Endodermal cell (in vitro differentiated cells): ENCODE results near the gene PRKCE. TPM values are rescaled to one million over a fixed set of nuclear protein-coding genes. Genes with fewer than 3 reads are reported as not detected.

Experiments used
- DNase-seq: peaks from one replicate; pipeline ENCODE4 v3.0.0-alpha.2; 2017
- H3K27ac ChIP-seq: 2 replicates; pipeline ENCODE4 v1.5.1; 2013; ENCODE audit warnings: mild to moderate bottlenecking, low read depth, low read length, moderate library complexity
- H3K27me3 ChIP-seq: 2 replicates; pipeline ENCODE4 v1.6.1; 2013; ENCODE audit warnings: mild to moderate bottlenecking, low read length, moderate library complexity; ENCODE audit not compliant: insufficient read depth, control insufficient read depth, poor library complexity, severe bottlenecking
- H3K36me3 ChIP-seq: 2 replicates; pipeline ENCODE4 v1.7.0; 2013; ENCODE audit warnings: mild to moderate bottlenecking, low read length, moderate library complexity; ENCODE audit not compliant: control insufficient read depth, insufficient read depth
- H3K4me1 ChIP-seq: one replicate; pipeline ENCODE4 v1.7.0; 2013; ENCODE audit warnings: low read length; ENCODE audit not compliant: control insufficient read depth, insufficient read depth
- H3K4me3 ChIP-seq: 2 replicates; pipeline ENCODE4 v1.5.1; 2013; ENCODE audit warnings: mild to moderate bottlenecking, low read length, moderate library complexity
- H3K9ac ChIP-seq: 2 replicates; pipeline ENCODE4 v1.6.1; 2013; ENCODE audit warnings: mild to moderate bottlenecking, low read length, moderate library complexity; ENCODE audit not compliant: poor library complexity, severe bottlenecking; ENCODE audit errors: extremely low read depth
- H3K9me3 ChIP-seq: 2 replicates; pipeline ENCODE4 v1.6.1; 2013; ENCODE audit warnings: mild to moderate bottlenecking, low read length, moderate library complexity; ENCODE audit not compliant: control insufficient read depth
- H3K27ac Mint-ChIP-seq: 2 replicates; pipeline ENCODE4 v1.8.0; 2020; ENCODE audit warnings: mixed read lengths
- H3K27me3 Mint-ChIP-seq: 2 replicates; pipeline ENCODE4 v1.8.0; 2021; ENCODE audit warnings: mild to moderate bottlenecking, mixed read lengths; ENCODE audit not compliant: insufficient read depth
- H3K36me3 Mint-ChIP-seq: 2 replicates; pipeline ENCODE4 v1.8.0; 2020; ENCODE audit warnings: low read depth, mixed read lengths
- H3K4me1 Mint-ChIP-seq: 2 replicates; pipeline ENCODE4 v1.8.0; 2020; ENCODE audit warnings: mixed read lengths
- H3K4me3 Mint-ChIP-seq: 2 replicates; pipeline ENCODE4 v1.8.0; 2020; ENCODE audit warnings: mild to moderate bottlenecking, moderate library complexity, mixed read lengths
- H3K9me3 Mint-ChIP-seq: 2 replicates; pipeline ENCODE4 v1.8.0; 2020; ENCODE audit warnings: mild to moderate bottlenecking, mixed read lengths
- CTCF ChIP-seq: fragments of 200-600 bp; sonication (generic); conservative IDR thresholded peaks from 2 replicates; pipeline ENCODE4 v1.5.0; 2021; ENCODE audit warnings: antibody characterized with exemption, mild to moderate bottlenecking
- WGBS, 2 experiments: methylation state at CpG; one replicate each; pipeline versions ENCODE4 v1.1.5 to v1.1.7; 2013; ENCODE audit warnings: missing lambda C conversion rate in 2 of 2, mixed read lengths in 1 of 2; ENCODE audit not compliant: insufficient coverage in 1 of 2, insufficient read length in 1 of 2; 5-methylcytosine and 5-hydroxymethylcytosine counted together
- total RNA-seq, 2 donors: library from RNA; stranded (reverse); fragmentation: NEBNext Ultra II Directional in 1 of 2; extraction: Animal tissue kit (Norgen Biotek cat#: 25700) in 1 of 2; gene quantifications; 2 replicates in 1 of 2; 3 replicates in 1 of 2; pipeline ENCODE4 v1.2.1, GENCODE V29; 2021

Gene PRKCE
- total RNA-seq, 2 donors from 2014 or later, result 1.4 to 1.7 TPM

GRCh38 chr2:45850558-45850957, 199.1 kb downstream of the PRKCE start:
- no peak overlapping the region for H3K4me3 Mint-ChIP-seq
- no peaks in the 10 kb centered on the region for H3K4me1 Mint-ChIP-seq
- WGBS, 2 experiments, result 86 to 100% methylated on average over 1 to 2 of the region's 2 CpGs
- Histone ChIP-seq H3K27me3 (peaks cover 10% of the 10 kb centered on the region), H3K4me1 (no peaks in the 10 kb centered on the region), H3K27ac (no peak overlapping the region), H3K4me3 (no peak overlapping the region), H3K9ac (no peak overlapping the region), H3K36me3 (no peaks in the 10 kb centered on the region), H3K9me3 (no peaks in the 10 kb centered on the region)
- peaks cover 4% of the 10 kb centered on the region for H3K9me3 Mint-ChIP-seq
- H3K27me3 Mint-ChIP-seq, result peaks cover 23% of the 10 kb centered on the region
- H3K36me3 Mint-ChIP-seq, result no peaks in the 10 kb centered on the region
- no peak for TF ChIP-seq CTCF
- H3K27ac Mint-ChIP-seq, result no peak overlapping the region
- no peak for DNase-seq

GRCh38 chr2:45851111-45851510, 199.6 kb downstream of the PRKCE start:
- H3K9me3 Mint-ChIP-seq, result peaks cover 4% of the 10 kb centered on the region
- WGBS, 2 experiments, result 94% methylated on average over 2 of the region's 2 CpGs; no CpG with 5 or more reads in 1 of the 2 experiments

GRCh38 chr2:45851576-45852304, 200.3 kb downstream of the PRKCE start:
- TF ChIP-seq CTCF, result no peak
- WGBS, 2 experiments, result 91 to 96% methylated on average over 7 to 11 of the region's 11 CpGs
- Histone ChIP-seq H3K4me1 (no peaks in the 10 kb centered on the region), H3K36me3 (no peaks in the 10 kb centered on the region), H3K4me3 (no peak overlapping the region), H3K27ac (no peak overlapping the region), H3K9ac (no peak overlapping the region), H3K9me3 (no peaks in the 10 kb centered on the region), H3K27me3 (peaks cover 13% of the 10 kb centered on the region)
- Mint-ChIP-seq H3K36me3 (no peaks in the 10 kb centered on the region), H3K27ac (no peak overlapping the region), H3K4me1 (no peaks in the 10 kb centered on the region), H3K9me3 (peaks cover 4% of the 10 kb centered on the region), H3K4me3 (no peak overlapping the region), H3K27me3 (peaks cover 25% of the 10 kb centered on the region)
- DNase-seq, result no peak

More at GRCh38 chr2:45851111-45851510, 199.6 kb downstream of the PRKCE start:
- no peaks in the 10 kb centered on the region for H3K36me3 Mint-ChIP-seq
- no peak overlapping the region for H3K27ac ChIP-seq
- no peak overlapping the region for H3K4me3 Mint-ChIP-seq
- no peak overlapping the region for H3K27ac Mint-ChIP-seq
- H3K9ac ChIP-seq, result no peak overlapping the region
- no peaks in the 10 kb centered on the region for H3K4me1 ChIP-seq
- no peaks in the 10 kb centered on the region for H3K9me3 ChIP-seq
- H3K36me3 ChIP-seq, result no peaks in the 10 kb centered on the region
- no peak for DNase-seq
- H3K27me3 ChIP-seq, result peaks cover 13% of the 10 kb centered on the region
- peaks cover 25% of the 10 kb centered on the region for H3K27me3 Mint-ChIP-seq
- no peaks in the 10 kb centered on the region for H3K4me1 Mint-ChIP-seq
- no peak overlapping the region for H3K4me3 ChIP-seq
- TF ChIP-seq CTCF, result no peak
